Smooth muscle cell (in vitro differentiated cells): Measurements from ENCODE around the gene CHSY3. TPM values are rescaled to one million over a fixed set of nuclear protein-coding genes. Genes with fewer than 3 reads are reported as not detected.

Experiments used
- DNase-seq: peaks from one replicate; lab custom pipeline; 2025; ENCODE audit not compliant: unreplicated experiment; lab: John Stamatoyannopoulos, UW
- H2AFZ ChIP-seq: fragments of 200-600 bp; sonication (generic); 2 replicates; pipeline ENCODE4 v1.6.0; 2016; ENCODE audit warnings: antibody characterized with exemption, low read depth, mild to moderate bottlenecking
- H3F3A ChIP-seq: fragments of 200-600 bp; sonication (generic); 2 replicates; pipeline ENCODE4 v1.6.0; 2017; ENCODE audit warnings: antibody characterized with exemption, low read depth
- H3K27ac ChIP-seq: fragments of 200-600 bp; sonication (generic); 2 replicates; pipeline ENCODE4 v1.5.1; 2016; ENCODE audit warnings: low read depth, mild to moderate bottlenecking
- H3K27me3 ChIP-seq: fragments of 200-600 bp; sonication (generic); 2 replicates; pipeline ENCODE4 v1.6.1; 2016; ENCODE audit warnings: low read depth, mild to moderate bottlenecking
- H3K36me3 ChIP-seq: fragments of 200-600 bp; sonication (generic); 2 replicates; pipeline ENCODE4 v1.5.1; 2016; ENCODE audit warnings: low read depth
- H3K4me1 ChIP-seq: fragments of 200-600 bp; sonication (generic); 2 replicates; pipeline ENCODE4 v1.5.1; 2016; ENCODE audit warnings: low read depth
- H3K4me2 ChIP-seq: fragments of 200-600 bp; sonication (generic); 2 replicates; pipeline ENCODE4 v1.6.0; 2016; ENCODE audit warnings: mild to moderate bottlenecking
- H3K4me3 ChIP-seq: fragments of 200-600 bp; sonication (generic); 2 replicates; pipeline ENCODE4 v1.5.1; 2016; ENCODE audit warnings: mild to moderate bottlenecking
- H3K79me2 ChIP-seq: fragments of 200-600 bp; sonication (generic); 2 replicates; pipeline ENCODE4 v1.6.0; 2016; ENCODE audit warnings: low read depth, mild to moderate bottlenecking
- H3K9ac ChIP-seq: fragments of 200-600 bp; sonication (generic); 2 replicates; pipeline ENCODE4 v1.6.0; 2016; ENCODE audit warnings: low read depth
- H3K9me3 ChIP-seq: fragments of 200-600 bp; sonication (generic); replicated peaks from 2 replicates; pipeline ENCODE4 v1.5.1; 2016; ENCODE audit warnings: low read depth
- H4K20me1 ChIP-seq: fragments of 200-600 bp; sonication (generic); 2 replicates; pipeline ENCODE4 v1.6.0; 2016; ENCODE audit warnings: low read depth
- WGBS: methylation state at CpG from one replicate; pipeline ENCODE4 v1.1.7; 2016; ENCODE audit warnings: low lambda C conversion rate; 5-methylcytosine and 5-hydroxymethylcytosine counted together
- polyA plus RNA-seq: library from polyadenylated mRNA; unstranded; fragments of >200 nt; fragmentation: Nextera tagmentation; extraction: Ambion mirVana; gene quantifications from 2 replicates; pipeline ENCODE4 v1.2.1, GENCODE V29; 2016
- total RNA-seq: library from RNA; depleted of rRNA; stranded (reverse); fragments of >200 nt; gene quantifications from 2 replicates; pipeline ENCODE4 v1.2.3, GENCODE V29; 2014
- TF ChIP-seq, protein P1 (sequence below): fragments of 200-600 bp; sonication (generic); IDR thresholded peaks from 2 replicates; pipeline ENCODE4 v1.5.1; 2017; ENCODE audit warnings: borderline replicate concordance, mild to moderate bottlenecking, antibody characterized with exemption; ENCODE audit not compliant: insufficient read depth, poor library complexity, severe bottlenecking

CHSY3 gene
- total and polyA plus RNA-seq, 2 experiments from 2014 or later: 12.7 to 15.6 TPM

DNA sequence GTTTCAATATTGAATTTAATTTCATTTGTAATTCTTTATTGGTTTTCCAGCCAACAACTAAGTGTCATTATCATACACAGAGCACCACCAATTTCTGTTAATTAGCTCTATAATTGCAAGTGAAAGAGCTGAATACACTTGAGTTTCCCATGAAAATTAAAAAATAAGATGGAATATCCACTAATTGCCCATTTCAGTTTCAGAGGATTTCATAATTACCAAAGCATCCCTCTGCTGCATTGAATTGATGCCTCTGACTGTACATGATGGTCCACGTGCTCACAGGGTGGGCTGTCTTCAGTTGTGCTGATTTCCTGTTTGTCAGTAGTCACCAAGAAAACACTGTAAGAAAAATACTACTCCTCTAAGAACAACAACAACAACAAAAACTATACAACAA lies 163.8 kb downstream of the CHSY3 start:
- H3K27ac ChIP-seq: no peak overlapping the region

DNA sequence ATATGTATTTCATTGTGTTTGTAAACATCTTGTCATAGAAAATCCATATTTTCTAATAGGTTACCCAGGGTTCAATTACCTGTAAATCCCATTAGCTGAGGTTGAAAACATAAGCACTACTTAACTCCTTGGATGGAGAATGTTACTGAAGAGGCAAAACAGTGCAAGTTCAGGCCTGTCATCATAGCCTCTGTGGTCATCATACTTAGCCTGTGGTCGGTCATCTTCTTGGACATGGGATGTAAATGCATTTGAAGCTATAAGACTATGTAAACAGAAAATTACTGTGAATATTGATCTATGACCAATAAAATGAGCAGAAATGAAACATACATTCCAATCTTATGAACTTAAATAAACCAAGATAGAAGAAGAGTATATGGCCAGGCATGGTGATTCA lies 164.7 kb downstream of the CHSY3 start:
- H3K9me3 ChIP-seq: no peaks in the 10 kb centered on the region
- no peak overlapping the region for H3K4me2 ChIP-seq
- no peaks in the 10 kb centered on the region for H4K20me1 ChIP-seq
- no peak overlapping the region for H3K27ac ChIP-seq
- WGBS: 71% methylated on average over 1 of the region's 1 CpG
- no peak for DNase-seq
- H2AFZ ChIP-seq: no peak overlapping the region
- H3K9ac ChIP-seq: no peak overlapping the region
- no peaks in the 10 kb centered on the region for H3K79me2 ChIP-seq
- TF ChIP-seq, protein P1, sequence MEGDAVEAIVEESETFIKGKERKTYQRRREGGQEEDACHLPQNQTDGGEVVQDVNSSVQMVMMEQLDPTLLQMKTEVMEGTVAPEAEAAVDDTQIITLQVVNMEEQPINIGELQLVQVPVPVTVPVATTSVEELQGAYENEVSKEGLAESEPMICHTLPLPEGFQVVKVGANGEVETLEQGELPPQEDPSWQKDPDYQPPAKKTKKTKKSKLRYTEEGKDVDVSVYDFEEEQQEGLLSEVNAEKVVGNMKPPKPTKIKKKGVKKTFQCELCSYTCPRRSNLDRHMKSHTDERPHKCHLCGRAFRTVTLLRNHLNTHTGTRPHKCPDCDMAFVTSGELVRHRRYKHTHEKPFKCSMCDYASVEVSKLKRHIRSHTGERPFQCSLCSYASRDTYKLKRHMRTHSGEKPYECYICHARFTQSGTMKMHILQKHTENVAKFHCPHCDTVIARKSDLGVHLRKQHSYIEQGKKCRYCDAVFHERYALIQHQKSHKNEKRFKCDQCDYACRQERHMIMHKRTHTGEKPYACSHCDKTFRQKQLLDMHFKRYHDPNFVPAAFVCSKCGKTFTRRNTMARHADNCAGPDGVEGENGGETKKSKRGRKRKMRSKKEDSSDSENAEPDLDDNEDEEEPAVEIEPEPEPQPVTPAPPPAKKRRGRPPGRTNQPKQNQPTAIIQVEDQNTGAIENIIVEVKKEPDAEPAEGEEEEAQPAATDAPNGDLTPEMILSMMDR: no peak
- no peaks in the 10 kb centered on the region for H3K4me1 ChIP-seq
- H3K36me3 ChIP-seq: no peaks in the 10 kb centered on the region
- no peaks in the 10 kb centered on the region for H3F3A ChIP-seq
- H3K27me3 ChIP-seq: no peaks in the 10 kb centered on the region
- H3K4me3 ChIP-seq: no peak overlapping the region

More for the DNA sequence above, 163.8 kb downstream of the CHSY3 start:
- Histone ChIP-seq H3K4me2 (no peak overlapping the region), H4K20me1 (no peaks in the 10 kb centered on the region), H3K4me3 (no peak overlapping the region), H3K27me3 (no peaks in the 10 kb centered on the region), H3K9ac (no peak overlapping the region), H3K36me3 (no peaks in the 10 kb centered on the region), H3K79me2 (no peaks in the 10 kb centered on the region), H3K4me1 (no peaks in the 10 kb centered on the region), H3F3A (no peaks in the 10 kb centered on the region), H3K9me3 (no peaks in the 10 kb centered on the region), H2AFZ (no peak overlapping the region)
- WGBS: 85% methylated on average over 1 of the region's 1 CpG
- TF ChIP-seq, protein P1: no peak
- no peak for DNase-seq

DNA sequence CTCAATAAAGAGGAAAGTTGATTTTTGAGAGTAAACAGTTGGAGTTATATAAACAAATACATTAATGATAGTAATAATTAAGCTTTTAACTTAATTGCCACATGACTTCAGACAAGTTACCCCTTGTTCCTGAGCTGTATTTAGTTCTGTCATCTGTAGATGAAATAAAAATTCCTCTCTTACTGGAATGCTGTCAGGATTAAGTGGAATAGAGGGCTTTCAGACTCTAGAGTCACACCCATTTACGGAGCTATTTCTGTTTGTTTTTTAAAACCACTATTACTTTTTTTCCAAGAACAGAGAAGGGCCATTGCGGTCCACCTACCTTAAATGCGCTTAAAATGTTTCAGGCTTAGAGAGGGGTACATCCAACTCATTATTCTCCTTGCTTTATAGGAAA lies 170.6 kb downstream of the CHSY3 start:
- Histone ChIP-seq H3K4me2 (no peak overlapping the region), H3K27me3 (no peaks in the 10 kb centered on the region), H4K20me1 (no peaks in the 10 kb centered on the region), H3K9me3 (no peaks in the 10 kb centered on the region), H3K27ac (no peak overlapping the region), H3K36me3 (no peaks in the 10 kb centered on the region), H2AFZ (no peak overlapping the region), H3K9ac (no peak overlapping the region), H3K4me3 (no peak overlapping the region), H3K4me1 (no peaks in the 10 kb centered on the region), H3K79me2 (no peaks in the 10 kb centered on the region), H3F3A (no peaks in the 10 kb centered on the region)
- DNase-seq: no peak
- 79% methylated on average over 3 of the region's 3 CpGs for WGBS
- TF ChIP-seq, protein P1: no peak

DNA sequence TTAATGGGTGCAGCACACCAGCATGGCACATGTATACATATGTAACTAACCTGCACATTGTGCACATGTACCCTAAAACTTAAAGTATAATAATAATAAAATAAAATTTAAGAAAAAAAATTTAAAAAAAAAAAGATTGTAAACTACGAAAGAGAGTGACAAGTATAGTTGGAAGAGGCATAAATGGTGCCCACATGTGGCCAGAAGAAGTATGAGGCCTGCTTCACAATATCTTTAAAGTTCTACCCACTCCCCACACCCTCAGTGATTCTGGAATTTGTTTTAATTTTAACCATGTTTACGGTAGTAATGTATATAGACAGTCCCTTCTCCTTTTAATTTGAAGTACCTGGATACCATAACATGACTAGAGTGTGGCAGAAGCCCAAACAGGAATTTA lies 172.7 kb downstream of the CHSY3 start:
- H3K9me3 ChIP-seq: no peaks in the 10 kb centered on the region
- no peak overlapping the region for H3K9ac ChIP-seq
- no peaks in the 10 kb centered on the region for H3K79me2 ChIP-seq
- H3K4me2 ChIP-seq: no peak overlapping the region
- no peak overlapping the region for H2AFZ ChIP-seq
- H3K4me3 ChIP-seq: no peak overlapping the region
- H3K36me3 ChIP-seq: no peaks in the 10 kb centered on the region
- TF ChIP-seq, protein P1: no peak
- H4K20me1 ChIP-seq: no peaks in the 10 kb centered on the region
- H3K4me1 ChIP-seq: no peaks in the 10 kb centered on the region
- H3K27ac ChIP-seq: no peak overlapping the region
- no peak for DNase-seq
- 88% methylated on average over 2 of the region's 2 CpGs for WGBS
- H3K27me3 ChIP-seq: no peaks in the 10 kb centered on the region
- no peaks in the 10 kb centered on the region for H3F3A ChIP-seq
